BLaER1 treated with 17β-estradiol and CSF1 and Interleukin-3, amounts not matched to agents 10 nM and 100 nM (cell line): ENCODE measurements around the gene HRH4.

ENCODE experiments used
- H3K27ac ChIP-seq, 11 experiments: shearing (Covaris generic); formaldehyde crosslinking; 2 replicates each; pipeline ENCODE4 v1.8.1; 2022
- H3K27me3 ChIP-seq, 11 experiments: shearing (Covaris generic); formaldehyde crosslinking; 2 replicates each; pipeline ENCODE4 v1.8.1; 2022
- H3K36me3 ChIP-seq, 11 experiments: shearing (Covaris generic); formaldehyde crosslinking; 2 replicates each; pipeline ENCODE4 v1.8.1; 2022
- H3K4me1 ChIP-seq, 10 experiments: shearing (Covaris generic); formaldehyde crosslinking; 2 replicates each; pipeline ENCODE4 v1.8.1; 2022
- H3K4me2 ChIP-seq, 11 experiments: shearing (Covaris generic); formaldehyde crosslinking; 2 replicates each; pipeline ENCODE4 v1.8.1; 2022
- H3K4me3 ChIP-seq, 10 experiments: shearing (Covaris generic); formaldehyde crosslinking; 2 replicates each; pipeline ENCODE4 v1.8.1; 2022
- H3K9ac ChIP-seq, 11 experiments: shearing (Covaris generic); formaldehyde crosslinking; 2 replicates each; pipeline ENCODE4 v1.8.1; 2022
- H3K9me3 ChIP-seq, 11 experiments: shearing (Covaris generic); formaldehyde crosslinking; replicated peaks in 1 of 11; 2 replicates each; pipeline ENCODE4 v1.8.1; 2022
- H4K20me1 ChIP-seq, 11 experiments: shearing (Covaris generic); formaldehyde crosslinking; 2 replicates each; pipeline ENCODE4 v1.8.1; 2022
- Cebpa-rat ChIP-seq, 11 experiments: shearing (Covaris generic); IDR thresholded peaks; 2 replicates each; pipeline ENCODE4 v1.8.1; 2022

The HRH4 gene

DNA sequence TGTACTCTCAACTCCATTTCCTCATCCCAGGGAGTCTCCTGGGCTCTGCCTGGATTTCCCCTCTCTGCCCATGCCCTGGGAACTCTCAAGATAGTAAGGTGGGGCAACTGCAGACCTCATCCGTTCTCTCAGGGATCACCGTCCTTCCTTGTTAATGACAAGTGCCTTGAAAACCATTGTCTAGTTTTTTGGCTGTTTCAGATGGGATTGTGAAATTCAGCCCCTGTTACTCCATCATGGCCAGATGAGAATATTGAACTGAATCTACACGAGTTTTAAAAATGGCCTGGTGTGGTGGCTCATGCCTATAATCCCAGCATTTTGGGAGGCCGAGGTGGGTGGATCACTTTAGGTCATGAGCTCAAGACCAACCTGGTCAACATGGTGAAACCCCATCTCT lies 665 bp upstream of the HRH4 start:
- no peaks in the 10 kb centered on the region for H4K20me1 ChIP-seq
- no peak overlapping the region for H3K4me2 ChIP-seq
- no peak for TF ChIP-seq Cebpa-rat (IDR thresholded peaks at IDR 0.05)
- no peaks in the 10 kb centered on the region for H3K4me1 ChIP-seq
- no peaks in the 10 kb centered on the region for H3K36me3 ChIP-seq
- H3K9ac ChIP-seq: no peak overlapping the region
- H3K27ac ChIP-seq: no peak overlapping the region
- H3K27me3 ChIP-seq: no peaks in the 10 kb centered on the region
- H3K9me3 ChIP-seq: peaks cover 0 to 14% (median 4%) of the 10 kb centered on the region in 11 experiments; a peak in 7 of 22 replicates
- no peak overlapping the region for H3K4me3 ChIP-seq

DNA sequence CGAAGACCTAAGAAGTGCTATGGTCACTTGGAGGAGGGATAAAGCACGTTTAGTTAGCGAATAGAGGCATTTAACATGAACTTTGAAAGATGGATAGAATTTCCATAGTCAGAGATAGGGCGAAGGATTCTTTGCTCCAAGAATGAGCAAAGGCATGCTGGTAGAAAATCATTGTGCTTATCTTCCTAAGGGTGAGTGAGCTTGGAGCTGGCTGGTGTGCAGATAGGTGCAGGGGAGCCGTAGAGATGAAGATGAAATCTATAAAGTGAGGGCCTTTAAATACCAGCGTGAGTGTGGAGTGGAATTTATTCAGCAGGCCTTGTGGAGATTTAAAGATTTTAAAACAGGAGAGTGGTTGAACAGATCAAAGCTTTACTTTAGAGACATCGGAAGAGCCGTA lies 1.6 kb downstream of the HRH4 start:
- H3K4me1 ChIP-seq: no peaks in the 10 kb centered on the region
- H4K20me1 ChIP-seq: no peaks in the 10 kb centered on the region
- H3K4me3 ChIP-seq: no peak overlapping the region
- no peaks in the 10 kb centered on the region for H3K36me3 ChIP-seq
- no peak overlapping the region for H3K9ac ChIP-seq
- H3K4me2 ChIP-seq: no peak overlapping the region
- no peak overlapping the region for H3K27ac ChIP-seq
- H3K27me3 ChIP-seq: no peaks in the 10 kb centered on the region
- peaks cover 0 to 14% (median 4%) of the 10 kb centered on the region in 11 experiments; a peak in 7 of 22 replicates for H3K9me3 ChIP-seq
- TF ChIP-seq Cebpa-rat (IDR thresholded peaks at IDR 0.05): no peak

GRCh38 chr18:24462838-24463775 lies 2.7 kb downstream of the HRH4 start:
- Histone ChIP-seq H3K36me3 (no peaks in the 10 kb centered on the region), H3K4me1 (no peaks in the 10 kb centered on the region), H3K4me3 (no peak overlapping the region), H4K20me1 (no peaks in the 10 kb centered on the region), H3K9ac (no peak overlapping the region), H3K27ac (no peak overlapping the region), H3K4me2 (no peak overlapping the region), H3K9me3 (peaks cover 0 to 5% (median 0%) of the 10 kb centered on the region in 11 experiments; a peak in 2 of 22 replicates), H3K27me3 (no peaks in the 10 kb centered on the region)
- no peak for TF ChIP-seq Cebpa-rat (IDR thresholded peaks at IDR 0.05)

DNA sequence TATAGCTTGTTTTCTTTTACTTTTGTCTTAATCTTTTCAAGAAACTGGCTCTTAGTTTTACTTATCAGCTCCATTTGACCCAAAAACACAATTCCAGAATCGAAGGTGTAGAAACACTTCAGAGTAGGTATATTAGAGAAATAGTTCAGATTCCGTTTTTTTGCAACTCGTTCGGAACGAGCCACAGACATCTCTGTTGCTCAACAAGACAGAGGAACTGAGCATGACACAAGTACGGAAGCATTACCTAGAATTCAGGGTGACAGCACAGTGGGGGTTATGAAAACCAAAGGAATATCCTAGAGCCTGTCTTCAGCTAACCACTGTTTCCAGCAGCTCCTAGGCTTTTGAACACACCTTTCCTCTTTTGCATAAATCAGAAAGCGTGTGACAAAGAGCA lies 5.0 kb downstream of the HRH4 start:
- H3K9me3 ChIP-seq: peaks cover 0 to 5% (median 0%) of the 10 kb centered on the region in 11 experiments; a peak in 2 of 22 replicates
- no peak overlapping the region for H3K9ac ChIP-seq
- H3K36me3 ChIP-seq: no peaks in the 10 kb centered on the region
- no peak for TF ChIP-seq Cebpa-rat (IDR thresholded peaks at IDR 0.05)
- H3K4me1 ChIP-seq: no peaks in the 10 kb centered on the region
- H3K4me2 ChIP-seq: no peak overlapping the region
- H3K27me3 ChIP-seq: no peaks in the 10 kb centered on the region
- H3K27ac ChIP-seq: no peak overlapping the region
- H4K20me1 ChIP-seq: no peaks in the 10 kb centered on the region
- H3K4me3 ChIP-seq: no peak overlapping the region

DNA sequence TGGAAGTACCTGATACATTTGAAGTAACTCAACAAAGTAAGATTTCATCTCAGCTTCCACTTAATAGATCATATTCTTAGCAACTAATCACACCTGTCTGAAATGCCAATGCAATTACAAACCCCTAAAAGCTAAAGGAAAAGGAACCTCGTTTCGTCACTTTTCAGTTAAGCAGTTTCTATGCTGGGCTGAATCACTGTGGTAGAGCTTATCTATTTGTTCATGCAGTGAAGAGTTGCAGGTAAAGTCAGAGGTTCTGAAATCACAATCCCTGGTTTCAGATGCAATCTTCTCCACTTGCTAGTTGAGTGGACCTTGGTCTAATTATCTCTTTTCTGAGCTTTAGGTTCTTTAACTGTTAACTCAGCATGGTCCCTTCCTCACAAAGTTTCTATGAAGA lies 6.3 kb downstream of the HRH4 start:
- H3K9me3 ChIP-seq: peaks cover 0 to 4% (median 0%) of the 10 kb centered on the region in 11 experiments; a peak in 1 of 22 replicates
- H3K4me3 ChIP-seq: no peak overlapping the region
- H4K20me1 ChIP-seq: no peaks in the 10 kb centered on the region
- no peaks in the 10 kb centered on the region for H3K4me1 ChIP-seq
- no peak overlapping the region for H3K4me2 ChIP-seq
- H3K36me3 ChIP-seq: no peaks in the 10 kb centered on the region
- no peak overlapping the region for H3K9ac ChIP-seq
- no peak overlapping the region for H3K27ac ChIP-seq
- H3K27me3 ChIP-seq: no peaks in the 10 kb centered on the region
- no peak for TF ChIP-seq Cebpa-rat (IDR thresholded peaks at IDR 0.05)

DNA sequence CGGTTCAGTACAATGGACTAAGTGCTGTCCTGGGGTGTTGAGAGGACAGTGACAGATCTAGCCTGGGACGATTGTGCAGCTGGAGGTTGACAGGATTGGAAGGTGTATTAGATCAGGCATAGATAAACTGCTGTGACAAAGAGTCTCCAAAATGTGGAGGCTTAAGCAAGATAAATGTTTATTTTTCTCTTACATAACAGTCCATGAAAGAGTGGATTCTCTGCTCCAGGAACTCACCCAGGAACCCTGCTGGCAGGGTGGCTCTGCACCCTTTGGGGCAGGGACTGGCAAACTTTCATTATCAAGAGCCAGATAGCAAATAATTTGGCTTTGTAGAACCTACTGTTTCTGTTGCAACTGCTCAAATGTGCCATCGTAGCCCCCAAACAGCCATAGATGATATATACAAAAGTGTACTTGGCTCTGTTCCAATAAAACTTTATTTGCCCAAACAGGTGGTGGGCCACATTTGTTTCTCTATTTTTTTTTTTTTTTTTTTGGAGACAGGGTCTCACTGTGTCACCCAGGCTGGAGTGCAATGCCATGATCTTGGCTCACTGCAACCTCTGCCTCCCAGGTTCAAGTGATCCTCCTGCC lies 9.7 kb downstream of the HRH4 start:
- Histone ChIP-seq H3K27ac (no peak overlapping the region), H3K9me3 (no peaks in the 10 kb centered on the region), H3K27me3 (no peaks in the 10 kb centered on the region), H3K36me3 (no peaks in the 10 kb centered on the region), H3K9ac (no peak overlapping the region), H3K4me2 (no peak overlapping the region), H3K4me1 (no peaks in the 10 kb centered on the region), H4K20me1 (no peaks in the 10 kb centered on the region), H3K4me3 (no peak overlapping the region)
- no peak for TF ChIP-seq Cebpa-rat (IDR thresholded peaks at IDR 0.05)

- no peak overlapping the region for H3K27ac ChIP-seq
- H3K4me2 ChIP-seq: no peak overlapping the region
- no peaks in the 10 kb centered on the region for H4K20me1 ChIP-seq
- no peaks in the 10 kb centered on the region for H3K9me3 ChIP-seq
- H3K27me3 ChIP-seq: no peaks in the 10 kb centered on the region
- H3K36me3 ChIP-seq: no peaks in the 10 kb centered on the region
- no peak overlapping the region for H3K9ac ChIP-seq
- no peaks in the 10 kb centered on the region for H3K4me1 ChIP-seq
- no peak for TF ChIP-seq Cebpa-rat (IDR thresholded peaks at IDR 0.05)
- no peak overlapping the region for H3K4me3 ChIP-seq
Measured at GRCh38 chr18:24470805-24471204, 10.4 kb downstream of the HRH4 start.

GRCh38 chr18:24472591-24472990 lies 12.2 kb downstream of the HRH4 start:
- no peak for TF ChIP-seq Cebpa-rat (IDR thresholded peaks at IDR 0.05)
- no peaks in the 10 kb centered on the region for H3K27me3 ChIP-seq
- no peaks in the 10 kb centered on the region for H4K20me1 ChIP-seq
- no peaks in the 10 kb centered on the region for H3K9me3 ChIP-seq
- no peaks in the 10 kb centered on the region for H3K4me1 ChIP-seq
- H3K27ac ChIP-seq: no peak overlapping the region
- no peak overlapping the region for H3K4me3 ChIP-seq
- no peaks in the 10 kb centered on the region for H3K36me3 ChIP-seq
- H3K4me2 ChIP-seq: no peak overlapping the region
- no peak overlapping the region for H3K9ac ChIP-seq

GRCh38 chr18:24474406-24474805 lies 14.0 kb downstream of the HRH4 start:
- Histone ChIP-seq H3K4me3 (no peak overlapping the region), H3K9me3 (no peaks in the 10 kb centered on the region), H3K9ac (no peak overlapping the region), H3K4me1 (no peaks in the 10 kb centered on the region), H3K36me3 (no peaks in the 10 kb centered on the region), H3K27ac (no peak overlapping the region), H4K20me1 (no peaks in the 10 kb centered on the region), H3K4me2 (no peak overlapping the region), H3K27me3 (no peaks in the 10 kb centered on the region)
- no peak for TF ChIP-seq Cebpa-rat (IDR thresholded peaks at IDR 0.05)
